Endodermal cell (in vitro differentiated cells): Measurements from ENCODE around the gene UMAD1. TPM values are rescaled to one million over a fixed set of nuclear protein-coding genes. Genes with fewer than 3 reads are reported as not detected.

Experiments
- DNase-seq: peaks from one replicate; pipeline ENCODE4 v3.0.0-alpha.2; 2017
- H3K27ac ChIP-seq: 2 replicates; pipeline ENCODE4 v1.5.1; 2013; ENCODE audit warnings: mild to moderate bottlenecking, low read depth, low read length, moderate library complexity
- H3K27me3 ChIP-seq: 2 replicates; pipeline ENCODE4 v1.6.1; 2013; ENCODE audit warnings: mild to moderate bottlenecking, low read length, moderate library complexity; ENCODE audit not compliant: insufficient read depth, control insufficient read depth, poor library complexity, severe bottlenecking
- H3K36me3 ChIP-seq: 2 replicates; pipeline ENCODE4 v1.7.0; 2013; ENCODE audit warnings: mild to moderate bottlenecking, low read length, moderate library complexity; ENCODE audit not compliant: control insufficient read depth, insufficient read depth
- H3K4me1 ChIP-seq: one replicate; pipeline ENCODE4 v1.7.0; 2013; ENCODE audit warnings: low read length; ENCODE audit not compliant: control insufficient read depth, insufficient read depth
- H3K4me3 ChIP-seq: 2 replicates; pipeline ENCODE4 v1.5.1; 2013; ENCODE audit warnings: mild to moderate bottlenecking, low read length, moderate library complexity
- H3K9ac ChIP-seq: 2 replicates; pipeline ENCODE4 v1.6.1; 2013; ENCODE audit warnings: mild to moderate bottlenecking, low read length, moderate library complexity; ENCODE audit not compliant: poor library complexity, severe bottlenecking; ENCODE audit errors: extremely low read depth
- H3K9me3 ChIP-seq: 2 replicates; pipeline ENCODE4 v1.6.1; 2013; ENCODE audit warnings: mild to moderate bottlenecking, low read length, moderate library complexity; ENCODE audit not compliant: control insufficient read depth
- H3K27ac Mint-ChIP-seq: 2 replicates; pipeline ENCODE4 v1.8.0; 2020; ENCODE audit warnings: mixed read lengths
- H3K27me3 Mint-ChIP-seq: 2 replicates; pipeline ENCODE4 v1.8.0; 2021; ENCODE audit warnings: mild to moderate bottlenecking, mixed read lengths; ENCODE audit not compliant: insufficient read depth
- H3K36me3 Mint-ChIP-seq: 2 replicates; pipeline ENCODE4 v1.8.0; 2020; ENCODE audit warnings: low read depth, mixed read lengths
- H3K4me1 Mint-ChIP-seq: 2 replicates; pipeline ENCODE4 v1.8.0; 2020; ENCODE audit warnings: mixed read lengths
- H3K4me3 Mint-ChIP-seq: 2 replicates; pipeline ENCODE4 v1.8.0; 2020; ENCODE audit warnings: mild to moderate bottlenecking, moderate library complexity, mixed read lengths
- H3K9me3 Mint-ChIP-seq: 2 replicates; pipeline ENCODE4 v1.8.0; 2020; ENCODE audit warnings: mild to moderate bottlenecking, mixed read lengths
- CTCF ChIP-seq: fragments of 200-600 bp; sonication (generic); conservative IDR thresholded peaks from 2 replicates; pipeline ENCODE4 v1.5.0; 2021; ENCODE audit warnings: antibody characterized with exemption, mild to moderate bottlenecking
- whole genome bisulfite sequencing, 2 experiments: methylation state at CpG; one replicate each; pipeline versions ENCODE4 v1.1.5 to v1.1.7; 2013; ENCODE audit warnings: missing lambda C conversion rate in 2 of 2, mixed read lengths in 1 of 2; ENCODE audit not compliant: insufficient coverage in 1 of 2, insufficient read length in 1 of 2; 5-methylcytosine and 5-hydroxymethylcytosine counted together
- total RNA-seq, 2 donors: library from RNA; stranded (reverse); fragmentation: NEBNext Ultra II Directional in 1 of 2; extraction: Animal tissue kit (Norgen Biotek cat#: 25700) in 1 of 2; gene quantifications; 2 replicates in 1 of 2; 3 replicates in 1 of 2; pipeline ENCODE4 v1.2.1, GENCODE V29; 2021

The UMAD1 gene
- total RNA-seq, 2 donors from 2014 or later = 9.7 to 10.3 TPM

GRCh38 chr7:7704867-7705266, 64.3 kb downstream of the UMAD1 start:
- Histone ChIP-seq H3K9me3 (no peaks in the 10 kb centered on the region), H3K27ac (no peak overlapping the region), H3K4me1 (peaks cover 16% of the 10 kb centered on the region), H3K9ac (no peak overlapping the region), H3K4me3 (no peak overlapping the region), H3K36me3 (no peaks in the 10 kb centered on the region), H3K27me3 (peaks cover 32% of the 10 kb centered on the region)
- DNase-seq = no peak
- Mint-ChIP-seq H3K9me3 (peaks cover 4% of the 10 kb centered on the region), H3K27me3 (peaks cover 11% of the 10 kb centered on the region), H3K36me3 (no peaks in the 10 kb centered on the region), H3K27ac (no peak overlapping the region), H3K4me3 (no peak overlapping the region), H3K4me1 (peaks cover 42% of the 10 kb centered on the region)
- WGBS, 2 experiments = 97 to 100% methylated on average over 1 to 4 of the region's 4 CpGs
- TF ChIP-seq CTCF = no peak

- H3K36me3 ChIP-seq = no peaks in the 10 kb centered on the region
- TF ChIP-seq CTCF = no peak
- Mint-ChIP-seq H3K9me3 (no peaks in the 10 kb centered on the region), H3K4me3 (no peak overlapping the region), H3K27me3 (peaks cover 11% of the 10 kb centered on the region), H3K4me1 (peaks cover 47% of the 10 kb centered on the region), H3K27ac (no peak overlapping the region), H3K36me3 (no peaks in the 10 kb centered on the region)
- H3K9ac ChIP-seq = no peak overlapping the region
- H3K27ac ChIP-seq = no peak overlapping the region
- no peak overlapping the region for H3K4me3 ChIP-seq
- no peaks in the 10 kb centered on the region for H3K9me3 ChIP-seq
- H3K4me1 ChIP-seq = peaks cover 16% of the 10 kb centered on the region
- no peak for DNase-seq
- WGBS, 2 experiments = 100% methylated on average over 2 of the region's 2 CpGs; no CpG with 5 or more reads in 1 of the 2 experiments
- H3K27me3 ChIP-seq = peaks cover 37% of the 10 kb centered on the region
Measured at GRCh38 chr7:7705318-7705717, 64.8 kb downstream of the UMAD1 start.

DNA sequence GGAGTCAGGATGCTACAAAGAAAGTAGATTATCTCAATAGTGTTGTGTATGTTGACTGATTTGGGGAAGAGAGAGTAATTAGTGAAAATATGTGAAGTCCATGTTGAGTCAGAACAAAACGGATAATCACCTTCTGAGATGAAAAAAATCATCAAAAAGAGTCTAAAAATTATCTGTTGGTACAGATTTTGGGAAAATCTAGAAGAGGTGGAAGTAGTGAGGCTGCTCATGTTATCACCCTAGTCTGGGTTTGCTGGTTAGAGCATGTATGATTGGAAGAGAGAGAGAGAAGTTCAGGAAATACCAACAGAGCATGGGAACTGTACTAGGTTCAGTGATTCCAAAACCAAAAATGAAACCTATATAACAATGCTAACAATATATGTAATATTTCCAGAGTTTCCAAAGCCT, 65.6 kb downstream of the UMAD1 start:
- TF ChIP-seq CTCF = no peak
- DNase-seq = no peak
- Histone ChIP-seq H3K27me3 (peaks cover 45% of the 10 kb centered on the region), H3K4me1 (peaks cover 16% of the 10 kb centered on the region), H3K27ac (no peak overlapping the region), H3K36me3 (no peaks in the 10 kb centered on the region), H3K4me3 (no peak overlapping the region), H3K9me3 (no peaks in the 10 kb centered on the region), H3K9ac (no peak overlapping the region)
- no peaks in the 10 kb centered on the region for H3K9me3 Mint-ChIP-seq
- no peaks in the 10 kb centered on the region for H3K36me3 Mint-ChIP-seq
- 92 to 100% methylated on average over 1 of the region's 1 CpG for WGBS, 2 experiments
- peaks cover 47% of the 10 kb centered on the region for H3K4me1 Mint-ChIP-seq
- H3K4me3 Mint-ChIP-seq = no peak overlapping the region
- no peak overlapping the region for H3K27ac Mint-ChIP-seq
- H3K27me3 Mint-ChIP-seq = peaks cover 15% of the 10 kb centered on the region
